Measurements from ENCODE around the gene GHITM.
A peak's percentile ranks its signal among the peaks of the same experiment; 100 is the strongest.
"Not testable (repeated sequence)": the region's sequence is repeated elsewhere in the genome, so short reads cannot be mapped to it uniquely, and the experiment has no call there.

GHITM gene, protein sequence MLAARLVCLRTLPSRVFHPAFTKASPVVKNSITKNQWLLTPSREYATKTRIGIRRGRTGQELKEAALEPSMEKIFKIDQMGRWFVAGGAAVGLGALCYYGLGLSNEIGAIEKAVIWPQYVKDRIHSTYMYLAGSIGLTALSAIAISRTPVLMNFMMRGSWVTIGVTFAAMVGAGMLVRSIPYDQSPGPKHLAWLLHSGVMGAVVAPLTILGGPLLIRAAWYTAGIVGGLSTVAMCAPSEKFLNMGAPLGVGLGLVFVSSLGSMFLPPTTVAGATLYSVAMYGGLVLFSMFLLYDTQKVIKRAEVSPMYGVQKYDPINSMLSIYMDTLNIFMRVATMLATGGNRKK

DNA sequence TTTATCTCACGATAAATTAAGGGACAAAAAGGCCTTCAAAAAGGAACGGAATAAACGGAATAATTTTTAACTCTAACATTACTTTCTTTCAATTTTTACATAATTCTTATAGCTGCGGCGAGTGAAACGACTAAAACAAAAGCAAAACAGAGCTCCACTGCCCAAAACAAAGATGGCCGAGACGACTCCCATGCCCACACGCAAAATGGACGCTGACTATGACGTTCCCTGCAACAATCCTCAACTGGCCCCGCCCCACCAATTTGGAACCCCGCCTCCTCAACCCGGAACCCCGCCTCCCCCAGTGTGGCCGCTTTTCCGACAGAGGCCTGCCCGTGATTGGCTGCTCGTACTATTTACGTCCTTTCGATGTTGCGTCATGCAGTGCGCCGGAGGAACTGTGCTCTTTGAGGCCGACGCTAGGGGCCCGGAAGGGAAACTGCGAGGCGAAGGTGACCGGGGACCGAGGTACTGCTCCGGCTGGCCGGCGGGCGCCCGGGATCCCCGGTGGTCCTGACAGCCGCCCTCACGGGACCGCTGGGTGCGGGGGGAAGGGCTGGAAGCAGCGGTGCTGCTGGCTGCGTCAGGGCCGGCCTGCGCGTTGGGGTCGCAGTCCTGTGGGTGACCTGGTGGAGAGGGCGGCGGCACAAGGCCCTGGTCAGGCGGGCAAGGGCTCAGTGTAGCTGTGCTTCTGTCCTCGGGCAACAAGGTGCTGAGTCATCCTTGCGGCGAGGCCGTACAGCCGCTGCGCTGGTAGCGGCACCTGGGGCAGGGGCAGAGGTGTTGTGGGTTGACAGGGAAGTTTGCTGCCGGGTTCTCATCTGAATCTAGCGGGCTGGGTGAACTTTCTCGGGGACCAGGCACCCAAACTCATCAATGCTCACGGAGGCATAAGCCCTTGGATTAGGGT is at the start of gene GHITM:
GHITM (plus strand) TSS at position 384 of the 910 bp plus-strand sequence. CDS start 1,992 bp downstream, outside the sequence.
- H3K4me3 ChIP-seq (ENCODE audit: low read depth, low read length) = peak within 1 kb of the TSS; percentile 99
- peak; percentile 99 for DNase-seq (ENCODE audit: low read depth)
- TF ChIP-seq, protein P1, sequence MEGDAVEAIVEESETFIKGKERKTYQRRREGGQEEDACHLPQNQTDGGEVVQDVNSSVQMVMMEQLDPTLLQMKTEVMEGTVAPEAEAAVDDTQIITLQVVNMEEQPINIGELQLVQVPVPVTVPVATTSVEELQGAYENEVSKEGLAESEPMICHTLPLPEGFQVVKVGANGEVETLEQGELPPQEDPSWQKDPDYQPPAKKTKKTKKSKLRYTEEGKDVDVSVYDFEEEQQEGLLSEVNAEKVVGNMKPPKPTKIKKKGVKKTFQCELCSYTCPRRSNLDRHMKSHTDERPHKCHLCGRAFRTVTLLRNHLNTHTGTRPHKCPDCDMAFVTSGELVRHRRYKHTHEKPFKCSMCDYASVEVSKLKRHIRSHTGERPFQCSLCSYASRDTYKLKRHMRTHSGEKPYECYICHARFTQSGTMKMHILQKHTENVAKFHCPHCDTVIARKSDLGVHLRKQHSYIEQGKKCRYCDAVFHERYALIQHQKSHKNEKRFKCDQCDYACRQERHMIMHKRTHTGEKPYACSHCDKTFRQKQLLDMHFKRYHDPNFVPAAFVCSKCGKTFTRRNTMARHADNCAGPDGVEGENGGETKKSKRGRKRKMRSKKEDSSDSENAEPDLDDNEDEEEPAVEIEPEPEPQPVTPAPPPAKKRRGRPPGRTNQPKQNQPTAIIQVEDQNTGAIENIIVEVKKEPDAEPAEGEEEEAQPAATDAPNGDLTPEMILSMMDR (conservative IDR thresholded peaks at IDR 0.05; ENCODE audit: low read depth, low read length) = peak; percentile 48

DNA sequence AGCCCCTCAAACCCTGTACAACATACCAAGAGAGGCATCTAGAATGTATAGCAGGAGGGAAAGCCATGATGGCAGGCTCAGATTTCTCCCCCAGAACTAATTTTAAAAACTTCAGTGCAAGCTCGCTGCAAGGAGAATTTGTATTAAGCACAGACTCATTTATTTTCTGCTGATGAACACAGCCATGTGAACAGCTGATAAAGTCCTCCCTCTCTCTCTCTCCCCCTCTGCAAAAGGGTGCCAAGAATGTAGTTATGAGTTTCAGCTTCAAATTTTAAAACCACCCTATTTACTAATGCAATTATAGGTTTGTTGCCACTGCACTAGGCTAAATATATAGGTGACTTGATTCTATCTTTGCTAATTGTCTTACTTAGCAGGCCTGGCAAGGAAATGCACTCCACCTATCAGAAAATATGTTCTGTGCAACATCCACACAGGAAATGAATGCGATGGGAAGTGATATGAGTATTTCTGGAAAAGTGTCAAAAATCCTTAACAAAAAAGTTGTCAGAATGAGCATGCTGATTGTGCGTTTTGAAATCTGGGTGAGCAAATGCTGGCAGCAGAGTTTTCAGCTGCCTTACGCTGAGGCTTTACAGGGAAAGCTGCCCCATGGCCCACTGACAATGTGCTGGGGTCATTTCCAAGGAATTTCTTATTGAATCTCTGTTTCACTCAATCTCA is 43.4 kb upstream of the GHITM start:
- TF ChIP-seq, protein P1 (conservative IDR thresholded peaks at IDR 0.05; ENCODE audit: low read depth, low read length) = no peak
- peak; percentile 34 for DNase-seq (ENCODE audit: low read depth)
- H3K4me3 ChIP-seq (ENCODE audit: low read depth, low read length) = no peak overlapping the region

DNA sequence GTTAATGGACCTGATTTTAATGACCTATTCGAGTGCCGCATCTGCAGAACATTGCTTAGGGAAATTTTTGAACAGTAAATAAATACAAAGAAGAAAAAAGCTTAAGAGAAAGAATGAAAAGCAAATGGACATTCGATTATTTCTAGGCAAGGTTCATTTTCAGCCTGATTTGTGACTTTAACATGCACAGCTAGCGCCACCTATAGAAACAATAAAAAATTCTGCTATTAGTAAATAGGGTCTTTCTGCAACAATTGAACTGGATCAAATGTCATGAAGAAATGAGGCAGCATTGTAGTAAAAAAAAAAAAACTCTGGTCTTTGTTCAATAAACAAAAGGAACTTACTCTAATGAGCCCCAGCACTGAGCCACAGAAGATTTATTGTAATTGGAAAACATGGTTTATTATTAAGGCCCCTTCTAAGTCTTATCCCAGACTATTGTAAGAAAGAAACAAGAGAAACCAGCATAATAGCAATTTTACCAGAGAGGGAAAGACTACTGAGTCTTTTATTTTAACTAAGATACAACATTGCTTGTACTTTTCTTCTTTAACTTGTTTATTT is 41.4 kb upstream of the GHITM start:
- TF ChIP-seq, protein P1 (conservative IDR thresholded peaks at IDR 0.05; ENCODE audit: low read depth, low read length) = peak; percentile 62
- no peak overlapping the region for H3K4me3 ChIP-seq (ENCODE audit: low read depth, low read length)
- peak; percentile 44 for DNase-seq (ENCODE audit: low read depth)

DNA sequence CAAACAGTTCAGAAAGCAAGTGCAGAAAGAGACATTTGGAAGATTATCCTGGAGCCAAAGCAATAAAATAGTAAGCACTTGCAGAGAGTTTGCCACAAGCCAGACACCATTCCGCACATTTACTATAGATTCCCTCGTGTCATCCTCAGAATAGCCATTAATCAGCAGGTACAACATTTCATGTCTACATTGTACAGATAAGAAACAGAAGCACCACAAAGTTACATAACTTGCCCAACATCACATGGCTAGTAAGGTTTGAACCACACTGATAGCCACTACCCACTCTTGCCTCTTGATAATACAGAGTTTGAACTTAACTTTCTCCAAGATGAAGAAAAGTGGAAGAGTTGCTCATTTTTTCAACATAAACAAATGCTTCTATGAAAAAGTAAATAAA is 40.6 kb upstream of the GHITM start:
- no peak for DNase-seq (ENCODE audit: low read depth)
- TF ChIP-seq, protein P1 (conservative IDR thresholded peaks at IDR 0.05; ENCODE audit: low read depth, low read length) = no peak
- no peak overlapping the region for H3K4me3 ChIP-seq (ENCODE audit: low read depth, low read length)

DNA sequence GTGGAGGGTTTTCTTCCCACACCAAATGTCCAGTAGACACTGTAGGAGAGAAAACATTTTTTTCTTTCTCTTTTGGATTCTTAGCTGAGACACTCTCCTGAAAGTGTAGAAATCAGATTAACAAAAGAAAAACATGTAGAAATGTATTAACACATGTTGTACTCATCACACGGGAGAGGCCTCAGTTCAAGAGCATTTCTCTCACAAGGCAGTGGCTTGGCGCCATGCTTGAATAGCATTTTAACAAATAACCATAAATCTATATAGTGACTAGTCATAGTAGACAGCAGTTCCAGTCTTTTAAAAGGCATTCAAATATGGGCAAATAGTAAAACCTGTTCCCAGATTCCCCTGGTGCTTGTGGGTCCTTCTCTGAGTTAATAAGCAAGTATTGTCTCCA is 38.3 kb upstream of the GHITM start:
- TF ChIP-seq, protein P1 (conservative IDR thresholded peaks at IDR 0.05; ENCODE audit: low read depth, low read length) = no peak
- no peak for DNase-seq (ENCODE audit: low read depth)
- H3K4me3 ChIP-seq (ENCODE audit: low read depth, low read length) = no peak overlapping the region

DNA sequence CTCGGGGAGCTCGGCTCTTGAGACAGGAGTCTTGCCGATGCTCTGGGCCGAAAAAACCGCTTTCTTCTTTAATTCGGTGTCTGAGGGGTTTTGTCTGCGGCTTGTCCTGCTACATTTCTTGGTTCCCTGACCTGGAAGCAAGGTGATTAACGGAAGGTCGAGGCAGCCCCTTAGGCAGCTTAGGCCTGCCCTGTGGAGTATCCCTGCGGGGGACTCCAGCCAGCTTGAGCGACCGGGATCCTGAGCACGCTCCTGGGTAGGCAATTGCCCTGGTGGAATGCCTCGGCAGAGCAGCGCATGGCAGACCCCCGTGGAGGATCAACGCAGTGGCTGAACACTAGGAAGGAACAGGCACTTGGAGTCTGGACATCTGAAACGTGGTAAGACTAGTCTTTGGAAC is 30.5 kb upstream of the GHITM start:
- no peak for DNase-seq (ENCODE audit: low read depth)
- TF ChIP-seq, protein P1 (conservative IDR thresholded peaks at IDR 0.05; ENCODE audit: low read depth, low read length) = no peak
- H3K4me3 ChIP-seq (ENCODE audit: low read depth, low read length) = no peak overlapping the region

DNA sequence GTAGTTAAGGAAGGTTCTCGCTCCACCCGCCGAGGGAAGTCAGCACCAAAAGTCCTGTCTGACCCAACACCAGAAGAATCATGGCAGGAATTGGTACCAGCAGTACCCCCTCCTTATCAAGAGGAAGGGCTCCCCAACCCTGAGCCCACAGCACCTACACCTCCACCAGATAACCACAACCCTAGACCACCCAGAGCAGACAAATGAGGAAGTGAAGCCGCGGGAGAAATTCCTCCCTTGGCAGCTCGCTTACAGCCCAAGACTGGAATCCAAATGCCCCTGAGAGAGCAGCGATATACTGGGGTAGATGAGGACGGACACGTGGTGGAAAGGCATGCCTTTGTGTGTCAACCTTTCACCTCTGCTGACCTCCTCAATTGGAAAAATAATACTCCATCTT is 29.5 kb upstream of the GHITM start:
- not testable (repeated sequence) for DNase-seq (ENCODE audit: low read depth); H3K4me3 ChIP-seq (ENCODE audit: low read depth, low read length)

DNA sequence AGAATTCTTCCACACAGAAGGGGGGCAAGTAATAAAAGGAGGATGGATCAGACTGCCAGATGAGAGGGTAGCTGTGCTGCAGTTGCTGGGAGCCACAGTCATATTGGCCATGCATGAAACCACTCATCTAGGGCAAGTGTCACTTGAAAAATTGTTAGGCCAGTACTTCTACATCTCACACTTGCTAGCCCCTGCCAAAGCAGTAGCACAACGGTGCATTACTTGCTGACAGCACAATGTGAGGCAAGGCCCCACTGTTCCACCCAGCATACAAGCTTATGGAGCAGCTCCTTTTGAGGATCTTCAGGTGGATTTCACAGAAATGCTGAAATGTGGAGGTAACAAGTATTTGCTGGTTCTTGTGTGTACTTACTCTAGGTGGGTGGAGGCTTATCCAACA is 25.8 kb upstream of the GHITM start:
- not testable (repeated sequence) for DNase-seq (ENCODE audit: low read depth); H3K4me3 ChIP-seq (ENCODE audit: low read depth, low read length)
